ENCODE measurements around the gene OR2T34.
"Not testable (repeated sequence)": the region's sequence is repeated elsewhere in the genome, so short reads cannot be mapped to it uniquely, and the experiment has no call there.

The OR2T34 gene

GRCh38 chr1:248574657-248575056 is at the start of gene OR2T34:
Gene OR2T34, minus strand, starts transcription at chr1:248574757. Its CDS starts 0 bp downstream, at chr1:248574757.
- not testable (repeated sequence) for DNase-seq (ENCODE audit: low spot score)

GRCh38 chr1:248622570-248623001 is 48.0 kb upstream of the OR2T34 start:
- DNase-seq (ENCODE audit: low spot score), result peak; percentile 63

- no peak for DNase-seq (ENCODE audit: low spot score)
Observed at GRCh38 chr1:248621770-248622169, 47.2 kb upstream of the OR2T34 start.

- DNase-seq (ENCODE audit: low spot score), result peak; percentile 18
Observed at GRCh38 chr1:248618878-248619277, 44.3 kb upstream of the OR2T34 start.

- no peak for DNase-seq (ENCODE audit: low spot score)
Observed at GRCh38 chr1:248618119-248618518, 43.6 kb upstream of the OR2T34 start.

GRCh38 chr1:248613742-248614141 is 39.2 kb upstream of the OR2T34 start:
- no peak for DNase-seq (ENCODE audit: low spot score)

- DNase-seq (ENCODE audit: low spot score), result no peak
Observed at GRCh38 chr1:248611883-248612414, 37.4 kb upstream of the OR2T34 start.

- no peak for DNase-seq (ENCODE audit: low spot score)
Observed at GRCh38 chr1:248610301-248610700, 35.7 kb upstream of the OR2T34 start.

- no peak for DNase-seq (ENCODE audit: low spot score)
Observed at GRCh38 chr1:248599396-248599795, 24.8 kb upstream of the OR2T34 start.

GRCh38 chr1:248597589-248597988 is 23.0 kb upstream of the OR2T34 start, which contains the start of gene OR2T10:
Gene OR2T10, minus strand, starts transcription at chr1:248597700. Its CDS starts 3,932 bp downstream, at chr1:248593768.
- no peak for DNase-seq (ENCODE audit: low spot score)

GRCh38 chr1:248596615-248597014 is 22.1 kb upstream of the OR2T34 start:
- DNase-seq (ENCODE audit: low spot score), result no peak

GRCh38 chr1:248593226-248593625 is 18.7 kb upstream of the OR2T34 start:
- no peak for DNase-seq (ENCODE audit: low spot score)

GRCh38 chr1:248592655-248593054 is 18.1 kb upstream of the OR2T34 start:
- DNase-seq (ENCODE audit: low spot score), result no peak

GRCh38 chr1:248590055-248590454 is 15.5 kb upstream of the OR2T34 start:
- DNase-seq (ENCODE audit: low spot score), result no peak

- DNase-seq (ENCODE audit: low spot score), result no peak
Observed at GRCh38 chr1:248589334-248589733, 14.8 kb upstream of the OR2T34 start.

- no peak for DNase-seq (ENCODE audit: low spot score)
Observed at GRCh38 chr1:248585266-248585665, 10.7 kb upstream of the OR2T34 start.

- no peak for DNase-seq (ENCODE audit: low spot score)
Observed at GRCh38 chr1:248576260-248576980, 1.9 kb upstream of the OR2T34 start.

- not testable (repeated sequence) for DNase-seq (ENCODE audit: low spot score)
Observed at GRCh38 chr1:248573856-248574255, 701 bp downstream of the OR2T34 start.

- not testable (repeated sequence) for DNase-seq (ENCODE audit: low spot score)
Observed at GRCh38 chr1:248572049-248572448, 2.5 kb downstream of the OR2T34 start.

- not testable (repeated sequence) for DNase-seq (ENCODE audit: low spot score)
Observed at GRCh38 chr1:248570811-248571210, 3.7 kb downstream of the OR2T34 start.

GRCh38 chr1:248569049-248569448 is 5.5 kb downstream of the OR2T34 start:
- not testable (repeated sequence) for DNase-seq (ENCODE audit: low spot score)

- not testable (repeated sequence) for DNase-seq (ENCODE audit: low spot score)
Observed at GRCh38 chr1:248565530-248566373, 8.8 kb downstream of the OR2T34 start.

- DNase-seq (ENCODE audit: low spot score), result not testable (repeated sequence)
Observed at GRCh38 chr1:248562672-248563071, 11.9 kb downstream of the OR2T34 start, which contains the start of gene OR2T29. Gene OR2T29, minus strand, starts transcription at chr1:248562772. Its CDS starts 3,281 bp downstream, at chr1:248559491.

Data from germinal center (tissue), 1 donor.